NCI-H187 treated with DMSO at 0.1 percent for 48 hours (cell line): Measurements from ENCODE around the gene PRAMEF25.
"Not testable (repeated sequence)": the region's sequence is repeated elsewhere in the genome, so short reads cannot be mapped to it uniquely, and the experiment has no call there.

ENCODE experiments used
- DNase-seq: peaks from one replicate; lab custom pipeline; 2025; lab: John Stamatoyannopoulos, UW

Gene PRAMEF25

GRCh38 chr1:13070474-13070873 is at the start of gene PRAMEF25:
TSS of gene PRAMEF25 (plus strand) at chr1:13070774. CDS start at chr1:13073694, 2,920 bp downstream.
- DNase-seq: not testable (repeated sequence)

- DNase-seq: not testable (repeated sequence)
Measured at GRCh38 chr1:13056475-13056874, 14.1 kb upstream of the PRAMEF25 start, which contains the start of gene PRAMEF27. TSS of gene PRAMEF27 (minus strand) at chr1:13056575. CDS start at chr1:13053659, 2,916 bp downstream.

- not testable (repeated sequence) for DNase-seq
Measured at GRCh38 chr1:13116754-13117153, 46.2 kb downstream of the PRAMEF25 start, which contains the start of gene HNRNPCL2. TSS of gene HNRNPCL2 (minus strand) at chr1:13116854. CDS start at chr1:13116400, 454 bp downstream.
